T1000 (cell line): ENCODE data around the gene TRMT1.
"Not testable (repeated sequence)": the region's sequence is repeated elsewhere in the genome, so short reads cannot be mapped to it uniquely, and the experiment has no call there.

Experiments used
- DNase-seq: peaks from one replicate; lab custom pipeline; 2025; ENCODE audit warnings: mixed read lengths; lab: John Stamatoyannopoulos, UW

Gene TRMT1

DNA sequence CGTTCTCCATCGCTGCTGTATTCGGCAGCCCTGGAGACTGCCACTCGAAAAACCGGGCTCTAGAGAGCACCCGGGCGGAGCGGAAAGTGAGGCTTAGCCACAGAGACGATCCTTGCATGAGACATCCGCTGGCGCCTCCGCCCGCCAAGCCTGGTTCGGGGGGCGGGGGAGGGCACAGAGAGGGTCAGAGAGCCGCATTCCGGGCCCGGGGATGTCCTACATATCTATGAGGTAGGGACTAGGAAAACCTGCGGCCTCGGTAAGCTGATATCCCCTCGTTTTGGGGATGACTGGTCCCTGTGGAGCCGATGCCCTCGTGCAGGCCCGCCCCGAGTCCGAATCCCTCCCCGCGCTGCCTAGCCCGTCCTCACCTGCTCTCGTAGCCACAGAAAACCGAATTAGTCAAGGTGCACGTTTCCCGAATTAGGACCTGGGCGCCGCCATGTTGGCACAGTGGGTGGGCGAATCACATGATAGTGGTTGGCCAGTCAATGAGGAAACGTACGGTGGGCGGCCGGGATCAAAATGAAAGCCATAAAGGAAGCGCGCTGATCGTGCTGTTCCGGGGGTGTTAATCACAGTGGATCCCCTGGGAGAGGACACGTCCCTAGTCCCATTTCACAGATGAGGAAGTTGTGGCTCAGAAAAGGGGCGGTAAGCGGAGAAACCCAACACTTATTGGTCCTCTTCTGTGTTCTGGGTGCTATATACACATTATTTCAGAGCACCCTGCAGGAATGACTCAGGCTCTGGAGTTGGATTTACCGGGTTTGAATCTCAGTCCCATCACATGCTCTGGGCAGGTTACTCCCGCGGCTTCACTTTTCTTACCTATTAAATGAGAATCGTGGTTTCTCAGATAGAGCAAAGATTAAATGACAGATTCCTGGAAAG lies at the start of gene TRMT1:
Gene TRMT1, minus strand, starts transcription at position 459 of the 894 bp plus-strand sequence. Its CDS starts 341 bp downstream, at position 118.
- peak; percentile 76 for DNase-seq

DNA sequence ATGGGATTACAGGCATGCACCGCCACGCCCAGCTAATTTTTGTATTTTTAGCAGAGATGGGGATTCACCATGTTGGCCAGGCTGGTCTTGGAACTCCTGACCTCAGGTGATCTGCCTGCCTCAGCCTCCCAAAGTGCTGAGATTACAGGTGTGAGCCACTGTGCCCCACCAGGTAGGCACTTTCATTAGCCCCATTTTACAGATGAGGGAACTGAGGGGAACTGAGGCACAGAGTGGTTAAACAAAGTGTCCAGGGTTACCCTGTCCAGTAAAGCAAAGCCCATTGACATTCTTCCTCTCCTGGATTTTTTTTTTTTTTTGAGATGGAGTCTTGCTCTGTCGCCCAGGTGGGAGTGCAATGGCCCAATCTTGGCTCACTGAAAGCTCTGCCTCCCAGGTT lies 49.6 kb upstream of the TRMT1 start:
- not testable (repeated sequence) for DNase-seq

DNA sequence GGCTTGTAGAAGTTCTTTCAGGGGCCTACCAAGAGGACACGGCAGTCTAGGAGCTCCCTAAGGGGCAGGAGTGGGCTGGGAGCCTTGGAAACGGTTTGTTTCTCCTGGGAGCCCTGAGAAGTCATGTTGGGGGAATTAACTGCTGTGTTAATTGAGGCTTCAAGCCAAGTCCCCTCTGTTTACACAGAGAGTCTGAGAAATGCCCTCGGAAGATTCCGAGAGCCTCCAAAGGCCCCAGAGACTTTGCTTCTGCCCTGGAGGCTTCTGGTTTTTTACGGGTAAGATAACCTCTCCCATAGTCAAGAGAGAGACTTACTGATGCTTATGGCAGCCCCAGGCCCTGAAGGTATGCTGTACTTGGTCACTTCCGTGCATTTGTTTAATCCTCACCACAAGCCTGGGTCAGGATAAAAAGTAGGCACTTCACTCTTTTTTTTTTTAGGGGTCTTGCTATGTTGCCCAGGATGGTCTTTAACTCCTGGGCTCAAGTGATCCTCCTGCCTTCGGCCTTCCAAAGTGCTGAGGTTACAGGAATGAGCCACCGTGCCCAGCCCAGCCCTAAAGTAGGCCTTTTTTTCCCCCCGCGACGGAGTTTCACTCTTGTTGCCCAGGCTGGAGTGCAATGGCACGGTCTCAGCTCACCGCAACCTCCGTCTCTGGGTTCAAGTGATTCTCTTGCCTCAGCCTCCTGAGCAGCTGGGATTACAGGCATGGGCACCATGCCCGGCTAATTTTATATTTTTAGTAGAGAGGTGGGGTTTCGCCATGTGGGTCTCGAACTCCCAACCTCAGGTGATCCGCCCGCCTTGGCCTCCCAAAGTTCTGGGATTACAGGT lies 48.8 kb upstream of the TRMT1 start:
- peak; percentile 34 for DNase-seq

DNA sequence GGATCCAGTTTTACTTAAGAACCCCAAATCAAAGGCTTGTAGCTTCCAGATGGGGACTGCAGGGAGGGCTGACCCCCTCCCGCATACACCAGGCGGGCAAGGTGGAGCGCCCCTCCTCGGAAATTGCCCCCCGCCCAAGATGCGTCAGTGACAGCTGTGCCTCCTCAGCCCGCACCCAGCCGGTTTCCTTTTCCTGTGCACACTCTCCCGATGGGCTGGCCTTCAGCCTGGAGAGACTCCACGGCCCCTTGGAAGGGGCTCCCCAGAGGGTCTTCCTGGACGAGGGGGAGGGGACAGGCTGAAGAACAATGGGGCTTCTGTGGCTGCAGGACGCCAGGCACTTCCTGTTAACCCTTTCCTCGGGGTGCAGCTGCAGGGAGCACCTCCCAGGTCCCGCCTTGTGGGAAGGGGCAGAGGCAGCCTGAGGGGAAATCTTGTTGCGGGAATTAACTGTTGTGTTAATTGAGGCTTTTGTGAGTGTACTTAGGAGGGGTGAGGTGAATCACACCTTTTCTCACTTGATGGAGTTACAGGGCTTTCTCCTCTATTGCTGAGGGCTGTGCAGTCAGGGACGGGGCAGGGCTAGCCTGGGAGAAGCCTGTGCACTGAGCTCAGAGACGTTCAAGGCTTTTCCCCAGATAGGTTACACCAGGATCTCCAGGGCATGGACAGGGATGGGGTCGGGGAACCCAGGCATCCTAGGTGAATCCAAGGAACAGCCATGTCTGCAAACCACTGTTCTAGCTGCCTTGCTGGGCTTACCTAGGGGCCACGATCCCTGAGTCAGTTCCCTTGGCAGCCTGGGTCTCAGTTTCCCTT lies 48.0 kb upstream of the TRMT1 start:
- peak; percentile 47 for DNase-seq

- peak; percentile 79 for DNase-seq
Observed at GRCh38 chr19:13163609-13164342, 47.2 kb upstream of the TRMT1 start.

DNA sequence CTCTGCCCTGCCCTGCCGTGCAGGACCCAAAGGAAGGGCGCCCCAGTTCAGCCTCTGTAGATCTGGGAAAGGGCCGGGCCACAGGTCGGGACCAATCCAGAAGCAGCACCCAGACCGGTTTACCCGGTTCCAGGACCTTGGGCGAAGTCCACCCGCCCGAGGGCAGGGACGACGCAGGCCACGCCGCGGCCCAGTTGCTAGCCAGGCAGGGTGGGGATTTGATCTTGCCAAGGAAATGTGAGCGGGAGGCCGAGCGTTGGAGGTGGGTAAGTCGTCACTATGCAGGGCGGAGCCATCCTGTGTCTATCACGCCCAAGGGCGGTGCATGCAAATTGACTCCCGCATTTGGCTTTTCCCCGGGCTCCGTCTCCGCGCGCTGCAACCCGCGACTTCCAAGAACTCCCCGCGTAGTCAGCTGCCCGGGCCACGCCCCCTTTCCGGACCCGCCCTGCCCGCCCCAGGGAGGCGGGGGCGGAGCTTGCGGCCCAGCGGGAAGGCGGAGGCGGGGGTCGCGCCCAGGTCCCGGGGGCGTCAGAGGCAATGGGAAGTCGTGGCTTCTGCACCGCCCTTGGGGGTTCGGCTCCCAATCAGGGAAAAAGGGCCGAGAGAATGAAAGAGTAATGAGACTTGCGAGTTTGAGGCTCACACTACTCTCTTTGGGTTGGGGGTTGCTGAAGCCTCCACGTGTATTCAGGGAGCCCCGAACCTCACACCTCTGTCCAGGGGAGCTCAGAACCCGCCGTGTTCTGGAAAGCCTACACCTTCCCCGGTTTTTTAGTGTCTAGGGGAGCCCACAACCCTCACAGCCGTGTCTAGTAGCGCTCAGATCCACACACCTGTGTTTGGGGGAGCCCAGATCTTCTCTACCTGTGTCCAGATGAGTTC lies 46.4 kb upstream of the TRMT1 start:
- peak; percentile 78 for DNase-seq

DNA sequence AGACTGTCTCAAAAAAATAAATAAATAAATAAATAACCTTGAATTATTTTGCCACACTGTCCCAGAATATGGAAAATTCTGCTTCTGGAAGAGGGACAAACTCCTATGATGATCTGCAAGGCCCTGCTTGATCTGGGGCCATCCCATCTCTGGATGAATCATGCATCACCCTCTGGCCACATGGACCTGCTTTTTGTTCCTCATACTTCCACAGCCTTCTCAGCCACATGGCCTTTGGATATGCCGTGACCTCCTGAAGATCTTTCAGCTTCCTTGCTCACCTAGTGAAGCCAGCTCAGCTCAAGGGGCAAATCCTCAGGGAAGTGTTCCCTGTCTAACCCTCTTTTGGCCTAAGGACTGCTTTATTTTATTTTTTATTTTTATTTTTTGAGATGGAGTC lies 44.0 kb upstream of the TRMT1 start:
- DNase-seq = no peak

GRCh38 chr19:13159713-13160112 lies 43.2 kb upstream of the TRMT1 start:
- DNase-seq = no peak

DNA sequence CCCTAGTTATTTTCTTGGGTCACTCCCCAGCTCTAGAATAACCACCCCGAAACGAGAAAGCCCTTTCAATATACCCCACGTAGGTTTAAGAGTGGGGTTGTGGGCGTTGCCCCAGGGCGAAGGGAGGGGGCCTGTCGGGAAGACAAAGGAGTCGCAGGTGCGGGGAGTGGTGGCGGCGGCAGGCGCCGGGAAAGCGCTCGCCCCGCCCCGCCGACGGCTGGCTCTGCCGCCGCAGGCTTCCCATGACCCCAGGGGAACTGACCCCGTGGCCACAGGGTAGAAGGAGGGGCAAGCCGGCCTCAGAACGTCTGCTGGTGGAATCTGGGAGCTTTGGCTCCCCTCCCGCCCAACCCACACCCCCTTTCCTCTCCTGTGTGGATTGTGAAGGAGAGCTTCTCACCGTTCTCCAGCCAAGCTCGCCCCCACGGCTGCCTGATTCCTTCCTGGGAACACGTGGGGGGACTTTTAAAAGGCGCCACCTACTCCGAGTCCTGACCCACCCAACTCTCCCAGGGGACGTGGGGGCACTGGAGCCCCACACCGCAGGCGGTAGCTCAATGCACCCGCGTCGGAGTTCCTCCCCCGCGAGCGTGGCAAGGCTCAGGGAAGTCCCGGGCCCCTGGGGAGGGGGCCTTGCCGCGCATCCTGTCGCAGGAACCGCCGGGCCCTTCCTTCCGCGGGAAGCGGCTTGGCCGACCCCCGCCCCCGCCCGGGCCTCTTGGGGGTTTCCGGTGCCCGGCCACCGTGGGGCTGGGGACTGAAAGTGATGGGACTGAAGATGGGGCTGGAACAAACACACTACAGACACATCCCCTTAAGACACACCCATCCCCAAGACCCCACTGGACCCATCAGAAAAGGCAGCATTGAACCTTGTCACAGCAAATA lies 39.2 kb upstream of the TRMT1 start:
- peak; percentile 71 for DNase-seq

DNA sequence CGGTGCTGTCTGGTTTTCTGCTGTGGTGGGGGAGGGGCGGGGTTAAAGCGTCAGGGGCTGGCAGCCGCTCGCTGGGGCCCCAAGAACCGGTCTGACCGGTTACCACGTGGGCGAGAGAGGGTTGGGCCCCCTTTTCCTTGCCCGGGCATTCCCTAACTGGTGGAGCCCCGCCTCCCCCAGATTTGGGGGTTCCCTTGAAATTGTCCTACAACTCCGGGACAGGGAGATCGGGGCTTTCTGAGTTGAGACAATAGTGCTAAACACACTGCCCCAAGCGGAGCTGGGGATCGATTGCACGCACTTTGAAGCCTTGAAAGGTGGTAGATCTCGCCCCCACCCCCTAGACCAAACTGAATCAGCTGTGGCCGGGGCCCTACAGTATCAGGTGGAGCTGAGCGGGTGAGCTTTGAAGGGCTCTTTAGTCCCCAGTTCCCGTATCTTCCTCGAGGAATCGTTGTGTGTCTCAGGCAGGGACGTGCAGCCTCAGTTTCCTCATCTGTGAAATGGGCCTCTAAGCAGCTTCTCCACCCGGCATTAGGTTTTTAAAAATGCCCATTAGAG lies 38.5 kb upstream of the TRMT1 start:
- DNase-seq = peak; percentile 16

DNA sequence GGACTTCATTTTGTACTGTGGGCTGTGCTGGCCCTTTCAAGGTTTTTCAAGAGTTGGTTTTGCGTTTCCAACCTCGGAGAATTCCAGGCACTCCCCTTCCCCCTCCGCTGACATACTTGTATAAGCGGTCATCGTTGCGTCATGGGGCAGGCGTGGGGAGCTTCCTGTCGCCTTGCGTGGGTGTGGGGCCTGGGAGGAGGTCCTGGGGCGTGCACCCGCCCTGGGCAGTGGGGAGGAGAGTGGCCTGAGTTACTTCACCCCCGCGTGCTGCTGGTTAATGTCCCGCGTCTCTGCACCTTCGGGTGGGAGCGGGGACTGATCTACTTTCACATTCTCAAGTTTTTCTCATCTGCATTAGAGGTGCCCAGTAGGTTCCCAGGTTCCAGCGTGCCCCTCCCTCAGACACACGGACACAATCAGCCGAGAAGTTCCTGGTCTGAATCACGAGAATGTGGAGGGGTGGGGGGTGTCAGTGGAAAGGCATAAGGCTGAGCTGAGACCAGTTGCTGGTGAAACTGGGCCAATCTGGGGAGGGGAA lies 37.8 kb upstream of the TRMT1 start:
- DNase-seq = peak; percentile 45

GRCh38 chr19:13153569-13154240 lies 37.2 kb upstream of the TRMT1 start:
- DNase-seq = no peak

DNA sequence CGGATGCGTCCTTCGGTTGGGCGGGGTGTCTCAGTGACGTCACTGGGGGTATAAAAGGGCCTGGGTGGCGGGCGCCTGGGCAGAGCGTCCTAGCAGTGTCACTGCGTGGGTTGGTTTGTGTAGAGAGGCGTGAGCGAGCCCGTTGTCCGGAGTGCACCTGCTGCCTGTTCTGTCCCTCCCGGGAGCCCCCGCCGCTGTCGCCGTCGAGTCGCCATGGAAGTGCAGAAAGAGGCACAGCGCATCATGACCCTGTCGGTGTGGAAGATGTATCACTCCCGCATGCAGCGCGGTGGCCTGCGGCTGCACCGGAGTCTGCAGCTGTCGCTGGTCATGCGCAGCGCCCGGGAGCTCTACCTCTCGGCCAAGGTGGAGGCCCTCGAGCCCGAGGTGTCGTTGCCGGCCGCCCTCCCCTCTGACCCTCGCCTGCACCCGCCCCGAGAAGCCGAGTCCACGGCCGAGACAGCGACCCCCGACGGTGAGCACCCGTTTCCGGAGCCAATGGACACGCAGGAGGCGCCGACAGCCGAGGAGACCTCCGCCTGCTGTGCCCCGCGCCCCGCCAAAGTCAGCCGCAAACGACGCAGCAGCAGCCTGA lies 36.5 kb upstream of the TRMT1 start:
- DNase-seq = peak; percentile 96

- no peak for DNase-seq
Observed at GRCh38 chr19:13152356-13152973, 35.9 kb upstream of the TRMT1 start.

GRCh38 chr19:13151605-13152355 lies 35.2 kb upstream of the TRMT1 start:
- peak; percentile 90 for DNase-seq

DNA sequence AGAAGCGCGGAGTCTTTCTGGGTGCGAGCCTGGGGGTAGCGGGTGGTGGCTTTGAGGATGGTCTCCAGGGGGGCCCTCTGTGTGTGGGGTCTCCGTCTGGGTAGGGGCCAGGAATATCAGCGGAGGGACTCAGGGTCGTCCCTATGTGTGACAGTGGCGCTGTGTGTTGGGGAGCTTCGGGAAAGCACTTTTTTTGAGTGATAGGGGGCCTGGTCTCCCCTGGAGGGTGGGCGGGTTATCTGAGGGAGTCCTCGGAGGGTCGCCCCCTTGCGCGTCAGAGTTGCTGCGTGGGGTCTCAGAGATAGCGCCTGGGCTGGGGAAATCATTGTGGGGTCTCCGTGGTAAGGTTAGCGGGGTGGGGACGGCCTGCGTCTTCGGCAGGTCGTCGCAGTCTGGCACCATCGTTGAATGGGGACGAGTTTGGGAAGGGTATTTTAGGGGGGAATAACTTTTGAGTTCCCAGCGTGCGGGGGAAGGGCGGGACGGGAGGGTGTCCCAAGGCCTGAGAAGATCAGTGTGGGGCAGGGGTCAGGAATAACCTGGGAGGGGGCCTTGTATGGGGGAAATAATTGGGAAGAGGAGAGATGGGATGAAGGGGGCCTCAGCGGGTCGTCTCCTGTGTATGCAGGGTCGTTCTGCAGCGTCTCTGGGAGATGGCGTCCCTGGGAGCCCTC lies 34.5 kb upstream of the TRMT1 start:
- no peak for DNase-seq
